Measurements from ENCODE around the gene TBC1D9.

TBC1D9 gene

DNA sequence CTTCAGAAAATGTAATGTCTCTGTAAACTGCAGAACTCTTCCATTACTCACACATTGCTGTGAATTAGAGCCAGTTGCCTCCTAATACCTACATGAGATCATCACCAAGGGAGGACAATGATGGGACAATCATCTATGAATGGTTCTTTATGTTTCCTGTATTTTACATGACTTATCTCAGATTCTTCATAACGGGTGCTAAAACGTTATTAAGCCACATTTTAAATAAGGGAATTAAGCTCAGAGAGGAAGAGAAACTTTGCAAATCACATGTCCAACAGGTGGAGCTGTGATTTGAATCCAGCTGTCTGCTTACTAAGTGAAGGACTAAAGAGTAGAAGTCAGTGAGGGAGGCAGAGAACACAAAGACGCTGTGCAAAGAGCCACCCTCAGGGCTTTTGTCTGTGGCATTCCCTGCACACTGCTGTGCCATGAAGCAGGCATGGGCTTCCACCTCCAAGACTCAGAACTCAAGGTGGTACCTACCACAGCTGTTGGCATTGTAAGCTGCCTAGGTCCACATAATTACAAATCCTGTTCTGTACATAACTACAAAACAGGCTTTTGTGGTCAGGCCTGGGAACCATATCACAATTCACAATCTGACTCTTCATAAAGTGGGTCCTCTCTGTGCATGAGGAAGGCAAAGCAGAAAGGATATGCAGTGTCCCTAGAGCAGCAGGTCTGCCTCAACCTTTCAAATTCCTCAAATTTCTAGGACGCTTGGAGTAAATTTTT lies 12.8 kb downstream of the TBC1D9 start:
- no peak for DNase-seq
- Histone ChIP-seq H3K27ac (no peak overlapping the region), H3K27me3 (replicated peaks) (no peaks in the 10 kb centered on the region), H3K36me3 (replicated peaks) (no peaks in the 10 kb centered on the region), H3K4me3 (ENCODE audit: low read depth, low read length) (no peak overlapping the region)
- TF ChIP-seq, protein P1, sequence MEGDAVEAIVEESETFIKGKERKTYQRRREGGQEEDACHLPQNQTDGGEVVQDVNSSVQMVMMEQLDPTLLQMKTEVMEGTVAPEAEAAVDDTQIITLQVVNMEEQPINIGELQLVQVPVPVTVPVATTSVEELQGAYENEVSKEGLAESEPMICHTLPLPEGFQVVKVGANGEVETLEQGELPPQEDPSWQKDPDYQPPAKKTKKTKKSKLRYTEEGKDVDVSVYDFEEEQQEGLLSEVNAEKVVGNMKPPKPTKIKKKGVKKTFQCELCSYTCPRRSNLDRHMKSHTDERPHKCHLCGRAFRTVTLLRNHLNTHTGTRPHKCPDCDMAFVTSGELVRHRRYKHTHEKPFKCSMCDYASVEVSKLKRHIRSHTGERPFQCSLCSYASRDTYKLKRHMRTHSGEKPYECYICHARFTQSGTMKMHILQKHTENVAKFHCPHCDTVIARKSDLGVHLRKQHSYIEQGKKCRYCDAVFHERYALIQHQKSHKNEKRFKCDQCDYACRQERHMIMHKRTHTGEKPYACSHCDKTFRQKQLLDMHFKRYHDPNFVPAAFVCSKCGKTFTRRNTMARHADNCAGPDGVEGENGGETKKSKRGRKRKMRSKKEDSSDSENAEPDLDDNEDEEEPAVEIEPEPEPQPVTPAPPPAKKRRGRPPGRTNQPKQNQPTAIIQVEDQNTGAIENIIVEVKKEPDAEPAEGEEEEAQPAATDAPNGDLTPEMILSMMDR (IDR thresholded peaks at IDR 0.05; ENCODE audit: low read depth, low read length, missing control alignments), result peak; percentile 40
- in situ Hi-C loops (cut with HindIII; ENCODE audit: low pct_ligation_motif_present, low sequenced_read_pairs), result no loop called here

DNA sequence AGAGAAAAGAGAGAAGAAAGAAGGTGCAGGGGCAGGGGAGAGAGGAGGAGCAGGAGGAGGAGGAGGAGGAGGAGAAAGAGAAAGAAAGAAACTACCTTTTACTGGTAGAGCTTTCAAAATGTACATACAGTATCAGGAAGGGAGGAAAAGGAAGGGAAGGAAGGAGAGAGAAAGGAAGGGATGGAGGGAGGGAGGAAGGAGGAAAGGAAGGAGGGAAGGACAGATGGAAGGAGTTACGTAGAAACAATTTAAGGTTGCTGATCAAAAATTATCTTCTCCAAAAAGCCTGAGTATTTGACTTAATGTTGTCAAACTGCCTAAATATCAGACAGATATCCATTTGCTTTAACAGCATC lies 13.4 kb downstream of the TBC1D9 start:
- no peak overlapping the region for H3K4me3 ChIP-seq (ENCODE audit: low read depth, low read length)
- H3K36me3 ChIP-seq (replicated peaks), result no peaks in the 10 kb centered on the region
- DNase-seq, result no peak
- no peaks in the 10 kb centered on the region for H3K27me3 ChIP-seq (replicated peaks)
- TF ChIP-seq, protein P1 (IDR thresholded peaks at IDR 0.05; ENCODE audit: low read depth, low read length, missing control alignments), result no peak
- in situ Hi-C loops (cut with HindIII; ENCODE audit: low pct_ligation_motif_present, low sequenced_read_pairs), result no loop called here
- H3K27ac ChIP-seq, result peak overlapping the region; percentile 35

GRCh38 chr4:140740906-140741670 lies 15.1 kb downstream of the TBC1D9 start:
- no peak overlapping the region for H3K4me3 ChIP-seq (ENCODE audit: low read depth, low read length)
- TF ChIP-seq, protein P1 (IDR thresholded peaks at IDR 0.05; ENCODE audit: low read depth, low read length, missing control alignments), result no peak
- no peak overlapping the region for H3K27ac ChIP-seq
- in situ Hi-C loops (cut with HindIII; ENCODE audit: low pct_ligation_motif_present, low sequenced_read_pairs), result no loop called here
- no peak for DNase-seq
- no peaks in the 10 kb centered on the region for H3K36me3 ChIP-seq (replicated peaks)
- no peaks in the 10 kb centered on the region for H3K27me3 ChIP-seq (replicated peaks)

- in situ Hi-C loops (cut with HindIII; ENCODE audit: low pct_ligation_motif_present, low sequenced_read_pairs), result no loop called here
- TF ChIP-seq, protein P1 (IDR thresholded peaks at IDR 0.05; ENCODE audit: low read depth, low read length, missing control alignments), result no peak
- no peaks in the 10 kb centered on the region for H3K36me3 ChIP-seq (replicated peaks)
- no peak for DNase-seq
- no peak overlapping the region for H3K4me3 ChIP-seq (ENCODE audit: low read depth, low read length)
- no peaks in the 10 kb centered on the region for H3K27me3 ChIP-seq (replicated peaks)
- no peak overlapping the region for H3K27ac ChIP-seq
Observed at GRCh38 chr4:140740422-140740821, 15.8 kb downstream of the TBC1D9 start.

- TF ChIP-seq, protein P1 (IDR thresholded peaks at IDR 0.05; ENCODE audit: low read depth, low read length, missing control alignments), result no peak
- H3K27me3 ChIP-seq (replicated peaks), result no peaks in the 10 kb centered on the region
- in situ Hi-C loops (cut with HindIII; ENCODE audit: low pct_ligation_motif_present, low sequenced_read_pairs), result no loop called here
- no peak for DNase-seq
- H3K4me3 ChIP-seq (ENCODE audit: low read depth, low read length), result no peak overlapping the region
- H3K27ac ChIP-seq, result no peak overlapping the region
- no peaks in the 10 kb centered on the region for H3K36me3 ChIP-seq (replicated peaks)
Observed at GRCh38 chr4:140739971-140740370, 16.2 kb downstream of the TBC1D9 start.
